Gastroesophageal sphincter (tissue), 4 donors: ENCODE data around the gene ZNF189. TPM values are rescaled to one million over a fixed set of nuclear protein-coding genes. Genes with fewer than 3 reads are reported as not detected.

ENCODE experiments used
- ATAC-seq: fragments of 150-250 bp; one replicate; pipeline ENCODE4 v1.9.1; 2016; ENCODE audit warnings: mild to moderate bottlenecking, moderate library complexity
- H3K27ac ChIP-seq, 4 donors: fragments of 200-600 bp; sonication (generic) in 3 of 4; 1 replicate in 3 of 4; 2 replicates in 1 of 4; pipeline ENCODE4 v1.5.1; 2016 to 2019
- H3K27me3 ChIP-seq: fragments of 200-600 bp; sonication (generic); one replicate; pipeline ENCODE4 v1.5.1; 2019
- H3K36me3 ChIP-seq, 2 donors: fragments of 200-600 bp; sonication (generic); one replicate each; pipeline ENCODE4 v1.5.1; 2019; ENCODE audit warnings: control low read depth in 1 of 2
- H3K4me1 ChIP-seq, 3 donors: fragments of 200-600 bp; sonication (generic); 1 replicate in 2 of 3; 2 replicates in 1 of 3; pipeline ENCODE4 v1.5.1; 2016 to 2019; ENCODE audit warnings: control low read depth in 2 of 3
- H3K4me3 ChIP-seq, 2 donors: fragments of 200-600 bp; sonication (generic); one replicate each; pipeline ENCODE4 v1.5.1; 2019; ENCODE audit warnings: mild to moderate bottlenecking in 1 of 2, moderate library complexity in 1 of 2
- H3K9me3 ChIP-seq, 3 donors: fragments of 200-600 bp; sonication (generic); one replicate each; pipeline ENCODE4 v1.5.1; 2017 to 2019; ENCODE audit warnings: control low read depth in 2 of 3
- EP300 ChIP-seq: sonication (generic); formaldehyde crosslinking; IDR thresholded peaks from one replicate; pipeline ENCODE4 v1.6.1; 2017; ENCODE audit warnings: antibody characterized with exemption, mild to moderate bottlenecking
- POLR2A ChIP-seq, 2 donors: fragments of 450-650 bp; IDR thresholded peaks; one replicate each; pipeline ENCODE4 v1.6.1; 2017; ENCODE audit warnings: antibody characterized with exemption in 2 of 2, mild to moderate bottlenecking in 2 of 2, moderate library complexity in 1 of 2
- POLR2AphosphoS5 ChIP-seq: sonication (generic); formaldehyde crosslinking; IDR thresholded peaks from one replicate; pipeline ENCODE4 v1.6.1; 2017; ENCODE audit warnings: antibody characterized with exemption
- WGBS, 2 donors: methylation state at CpG; one replicate each; pipeline ENCODE4 v1.1.5; 2018; ENCODE audit warnings: low coverage in 1 of 2; 5-methylcytosine and 5-hydroxymethylcytosine counted together
- total RNA-seq, 4 donors: library from RNA; depleted of rRNA; stranded (reverse); fragments of >200 nt; gene quantifications; one replicate each; pipeline ENCODE4 v1.1.0, GENCODE V29; 2016
- TF ChIP-seq, protein P1 (sequence below), 4 experiments: fragments of 200-600 bp in 2 of 4; fragments of 450-650 bp in 2 of 4; sonication (generic) in 1 of 4; IDR thresholded peaks; one replicate each; pipeline ENCODE4 v1.5.1; 2017 to 2019; ENCODE audit warnings: antibody characterized with exemption in 4 of 4, mild to moderate bottlenecking in 2 of 4, moderate library complexity in 2 of 4

ZNF189 gene
- total RNA-seq, 4 donors from 2014 or later: 19.0 to 21.9 (median 20.5) TPM

DNA sequence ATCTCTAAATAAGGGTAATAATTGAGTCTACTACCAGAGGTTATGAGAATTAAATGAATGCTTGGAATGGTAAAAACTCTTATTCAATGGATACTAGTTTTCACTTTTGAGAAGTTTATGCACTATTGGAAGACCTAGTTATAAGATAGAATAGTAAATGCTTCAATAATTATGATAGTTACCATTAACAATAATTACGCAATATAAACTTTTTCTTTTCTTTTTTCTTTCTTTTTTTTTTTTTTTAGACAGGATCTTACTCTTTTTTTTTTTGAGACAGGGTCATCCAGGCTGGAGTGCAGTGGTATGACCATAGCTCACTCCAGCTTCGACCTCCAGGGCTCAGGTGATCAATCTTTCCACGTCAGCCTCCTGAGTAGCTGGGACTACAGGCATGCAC, 30.3 kb downstream of the ZNF189 start:
- WGBS, 2 donors: 53 to 80% methylated on average over 2 to 3 of the region's 3 CpGs
- no peaks in the 10 kb centered on the region for H3K36me3 ChIP-seq
- no peaks in the 10 kb centered on the region for H3K27me3 ChIP-seq
- H3K9me3 ChIP-seq: no peaks in the 10 kb centered on the region
- H3K27ac ChIP-seq: no peak overlapping the region
- TF ChIP-seq EP300: no peak
- TF ChIP-seq POLR2A (IDR thresholded peaks at IDR 0.05): no peak
- TF ChIP-seq POLR2AphosphoS5: no peak
- TF ChIP-seq, protein P1, sequence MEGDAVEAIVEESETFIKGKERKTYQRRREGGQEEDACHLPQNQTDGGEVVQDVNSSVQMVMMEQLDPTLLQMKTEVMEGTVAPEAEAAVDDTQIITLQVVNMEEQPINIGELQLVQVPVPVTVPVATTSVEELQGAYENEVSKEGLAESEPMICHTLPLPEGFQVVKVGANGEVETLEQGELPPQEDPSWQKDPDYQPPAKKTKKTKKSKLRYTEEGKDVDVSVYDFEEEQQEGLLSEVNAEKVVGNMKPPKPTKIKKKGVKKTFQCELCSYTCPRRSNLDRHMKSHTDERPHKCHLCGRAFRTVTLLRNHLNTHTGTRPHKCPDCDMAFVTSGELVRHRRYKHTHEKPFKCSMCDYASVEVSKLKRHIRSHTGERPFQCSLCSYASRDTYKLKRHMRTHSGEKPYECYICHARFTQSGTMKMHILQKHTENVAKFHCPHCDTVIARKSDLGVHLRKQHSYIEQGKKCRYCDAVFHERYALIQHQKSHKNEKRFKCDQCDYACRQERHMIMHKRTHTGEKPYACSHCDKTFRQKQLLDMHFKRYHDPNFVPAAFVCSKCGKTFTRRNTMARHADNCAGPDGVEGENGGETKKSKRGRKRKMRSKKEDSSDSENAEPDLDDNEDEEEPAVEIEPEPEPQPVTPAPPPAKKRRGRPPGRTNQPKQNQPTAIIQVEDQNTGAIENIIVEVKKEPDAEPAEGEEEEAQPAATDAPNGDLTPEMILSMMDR (IDR thresholded peaks at IDR 0.05): no peak
- no peak for ATAC-seq
- no peak overlapping the region for H3K4me3 ChIP-seq
- H3K4me1 ChIP-seq: no peaks in the 10 kb centered on the region

- Histone ChIP-seq H3K4me3 (no peak overlapping the region), H3K27me3 (no peaks in the 10 kb centered on the region), H3K27ac (no peak overlapping the region), H3K9me3 (no peaks in the 10 kb centered on the region), H3K36me3 (no peaks in the 10 kb centered on the region), H3K4me1 (no peaks in the 10 kb centered on the region)
- TF ChIP-seq POLR2A (IDR thresholded peaks at IDR 0.05) (no peak), EP300 (no peak), POLR2AphosphoS5 (no peak)
- TF ChIP-seq, protein P1 (IDR thresholded peaks at IDR 0.05): no peak
- WGBS, 2 donors: 87 to 92% methylated on average over 3 to 7 of the region's 7 CpGs
- ATAC-seq: no peak
Observed at GRCh38 chr9:101429736-101430135, 31.1 kb downstream of the ZNF189 start.

- H3K4me1 ChIP-seq: no peaks in the 10 kb centered on the region
- TF ChIP-seq POLR2A (IDR thresholded peaks at IDR 0.05): no peak
- TF ChIP-seq POLR2AphosphoS5: no peak
- TF ChIP-seq EP300: no peak
- TF ChIP-seq, protein P1 (IDR thresholded peaks at IDR 0.05): no peak
- no peaks in the 10 kb centered on the region for H3K9me3 ChIP-seq
- no peak overlapping the region for H3K4me3 ChIP-seq
- no peak for ATAC-seq
- no peaks in the 10 kb centered on the region for H3K27me3 ChIP-seq
- no peaks in the 10 kb centered on the region for H3K36me3 ChIP-seq
- no peak overlapping the region for H3K27ac ChIP-seq
Observed at GRCh38 chr9:101432171-101432570, 33.5 kb downstream of the ZNF189 start.

DNA sequence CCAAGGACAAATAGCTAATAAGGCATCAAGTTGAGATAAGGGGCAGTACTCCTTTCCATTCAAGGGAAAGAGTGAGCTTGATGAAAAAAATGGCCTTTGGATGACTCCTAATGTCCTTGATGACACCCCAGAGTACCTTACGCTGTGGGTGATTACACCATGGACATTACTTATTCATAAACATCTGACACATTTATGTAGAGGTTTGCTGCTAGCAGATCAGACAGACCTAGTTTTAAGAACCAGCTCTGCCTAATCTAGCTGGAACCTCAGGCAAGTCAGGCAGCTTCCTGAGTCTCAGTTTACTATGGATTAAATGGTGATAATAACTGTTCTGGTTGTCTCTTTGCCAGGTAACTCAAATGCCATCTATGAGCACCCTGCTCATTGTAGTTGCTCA, 34.1 kb downstream of the ZNF189 start:
- WGBS, 2 donors: 83 to 100% methylated on average over 1 of the region's 1 CpG
- ATAC-seq: no peak
- H3K36me3 ChIP-seq: no peaks in the 10 kb centered on the region
- no peaks in the 10 kb centered on the region for H3K27me3 ChIP-seq
- peaks cover 0 to 4% (median 0%) of the 10 kb centered on the region in 3 donors for H3K4me1 ChIP-seq
- no peaks in the 10 kb centered on the region for H3K9me3 ChIP-seq
- H3K4me3 ChIP-seq: no peak overlapping the region
- TF ChIP-seq POLR2AphosphoS5 (no peak), EP300 (no peak)
- no peak overlapping the region for H3K27ac ChIP-seq

DNA sequence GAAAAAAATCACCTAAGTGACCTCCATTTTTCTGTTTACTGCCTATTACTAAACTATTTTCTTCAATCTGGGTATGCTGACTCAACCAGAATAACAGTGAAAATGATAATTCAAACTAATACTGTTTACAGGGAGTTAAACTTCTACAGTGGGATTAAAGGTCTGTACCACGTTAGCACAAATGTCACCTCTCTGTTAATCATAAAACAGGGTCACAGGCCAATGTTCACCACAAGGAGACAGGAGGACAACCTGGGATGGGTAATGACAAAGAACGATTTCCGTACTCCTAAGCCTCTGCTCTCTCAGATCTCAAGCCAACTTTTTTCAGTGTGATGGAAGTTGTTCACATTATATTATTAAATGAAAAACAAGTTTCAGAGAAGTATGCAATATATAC, 34.6 kb downstream of the ZNF189 start:
- WGBS, 2 donors: 66 to 68% methylated on average over 3 of the region's 3 CpGs
- Histone ChIP-seq H3K4me1 (peaks cover 0 to 6% (median 0%) of the 10 kb centered on the region in 3 donors), H3K4me3 (no peak overlapping the region), H3K9me3 (no peaks in the 10 kb centered on the region), H3K36me3 (no peaks in the 10 kb centered on the region), H3K27me3 (no peaks in the 10 kb centered on the region), H3K27ac (no peak overlapping the region)
- TF ChIP-seq EP300: no peak
- TF ChIP-seq, protein P1 (IDR thresholded peaks at IDR 0.05): no peak
- no peak for ATAC-seq
